GM12878 (cell line): ENCODE measurements around the gene DAGLA. TPM values are rescaled to one million over a fixed set of nuclear protein-coding genes. Genes with fewer than 3 reads are reported as not detected.

Experiments used
- ATAC-seq: fragments of 200-7000 bp; cut with Tn5 transposase; 3 replicates; pipeline ENCODE4 v1.9.1; 2020; ENCODE audit warnings: mild to moderate bottlenecking, moderate library complexity
- BruUV-seq: library from RNA; stranded (reverse); fragments of 400-500 nt; replicated peaks from 2 replicates; lab custom pipeline; 2021; lab: Mats Ljungman, UMichigan
- CTCF ChIA-PET: fragments of 300-600 bp; sonication (Branson Sonifier 250); formaldehyde crosslinking; extraction: SDS; loops from one replicate; lab custom pipeline; 2021; ENCODE audit warnings: inconsistent platforms; lab: Yijun Ruan, JAX
- POLR2A ChIA-PET: fragments of 350-600 bp; formaldehyde crosslinking; extraction: SDS; loops from one replicate; lab custom pipeline; 2021; ENCODE audit warnings: inconsistent platforms; lab: Charles Lee
- RAD21 ChIA-PET: fragments of 300-600 bp; sonication (Branson Sonifier 250); formaldehyde crosslinking; loops from one replicate; lab custom pipeline; 2023; ENCODE audit warnings: antibody characterized with exemption; ENCODE audit not compliant: unreplicated experiment; lab: Charles Lee
- SMC1A ChIA-PET: fragments of 300-600 bp; sonication (Branson Sonifier 250); formaldehyde crosslinking; loops from one replicate; lab custom pipeline; 2023; ENCODE audit not compliant: unreplicated experiment, uncharacterized antibody; lab: Charles Lee
- DNase-seq: peaks from one replicate; pipeline ENCODE4 v3.0.0-alpha.2; 2011; ENCODE audit warnings: low read depth, low spot score
- FAIRE-seq: peaks from 3 replicates; lab custom pipeline; 2011; peaks lifted over from hg19 to GRCh38; lab: Jason Lieb, UNC
- H2AFZ ChIP-seq: 2 replicates; pipeline ENCODE4 v1.6.0; 2011; ENCODE audit warnings: low read depth, low read length, control low read depth; ENCODE audit not compliant: control insufficient read depth
- H3K27ac ChIP-seq: 2 replicates; pipeline ENCODE4 v1.5.1; 2011; ENCODE audit warnings: control low read depth; ENCODE audit not compliant: control insufficient read depth, insufficient read depth
- H3K27me3 ChIP-seq, 2 experiments: replicated peaks in 1 of 2; 2 replicates each; pipeline versions ENCODE4 v1.6.0 to v1.6.1; 2011; ENCODE audit warnings: low read length in 1 of 2; ENCODE audit not compliant: control insufficient read depth in 2 of 2, insufficient read depth in 2 of 2
- H3K36me3 ChIP-seq, 2 experiments: 2 replicates each; pipeline ENCODE4 v1.5.1; 2011; ENCODE audit warnings: low read length in 1 of 2; ENCODE audit not compliant: control insufficient read depth in 2 of 2, insufficient read depth in 2 of 2
- H3K4me1 ChIP-seq: 2 replicates; pipeline ENCODE4 v1.6.1; 2011; ENCODE audit warnings: mild to moderate bottlenecking, low read length, moderate library complexity, mixed read lengths; ENCODE audit not compliant: control insufficient read depth, insufficient read depth
- H3K4me2 ChIP-seq: 2 replicates; pipeline ENCODE4 v1.6.0; 2011; ENCODE audit warnings: control low read depth; ENCODE audit not compliant: control insufficient read depth, insufficient read depth
- H3K4me3 ChIP-seq: fragments of 200-600 bp; sonication (generic); 2 replicates; pipeline ENCODE4 v1.5.1; 2016
- H3K79me2 ChIP-seq: 2 replicates; pipeline ENCODE4 v1.6.0; 2011; ENCODE audit warnings: low read length; ENCODE audit not compliant: control insufficient read depth, insufficient read depth
- H3K9ac ChIP-seq: 2 replicates; pipeline ENCODE4 v1.8.0; 2011; ENCODE audit warnings: low read length, control low read depth, mixed read lengths; ENCODE audit not compliant: control insufficient read depth, insufficient read depth
- H3K9me3 ChIP-seq: replicated peaks from 3 replicates; pipeline ENCODE4 v1.5.1; 2011; ENCODE audit warnings: mild to moderate bottlenecking, low read length; ENCODE audit not compliant: control insufficient read depth, insufficient read depth
- H4K20me1 ChIP-seq: 2 replicates; pipeline ENCODE4 v1.6.0; 2011; ENCODE audit not compliant: control insufficient read depth, insufficient read depth
- CTCF ChIP-seq, 3 experiments: IDR thresholded peaks in 2 of 3; conservative IDR thresholded peaks in 1 of 3; 2 replicates each; pipeline ENCODE4 v1.5.1; 2011; ENCODE audit warnings: low read depth in 3 of 3, low read length in 3 of 3, mild to moderate bottlenecking in 3 of 3, control low read depth in 2 of 3, moderate library complexity in 2 of 3, inconsistent platforms in 1 of 3, mixed read lengths in 1 of 3; ENCODE audit not compliant: control insufficient read depth in 2 of 3, insufficient read depth in 1 of 3; ENCODE audit errors: extremely low read depth in 1 of 3
- GABPA ChIP-seq: IDR thresholded peaks from 2 replicates; pipeline ENCODE4 v1.6.1; 2014; ENCODE audit warnings: antibody characterized with exemption, low read depth, mild to moderate bottlenecking, inconsistent platforms
- HSF1 ChIP-seq: fragments of 150-350 bp; IDR thresholded peaks from 2 replicates; pipeline ENCODE4 v1.6.1; 2014; ENCODE audit warnings: mild to moderate bottlenecking, low read depth, low read length
- KAT2A ChIP-seq: conservative IDR thresholded peaks from 2 replicates; pipeline ENCODE4 v1.6.1; 2011; ENCODE audit warnings: low read depth, low read length; ENCODE audit not compliant: control insufficient read depth
- MLLT1 ChIP-seq: fragments of 450-650 bp; IDR thresholded peaks from 2 replicates; pipeline ENCODE4 v1.6.1; 2016; ENCODE audit warnings: mild to moderate bottlenecking
- PBX3 ChIP-seq: IDR thresholded peaks from 2 replicates; pipeline ENCODE4 v1.6.1; 2011; ENCODE audit warnings: mild to moderate bottlenecking, low read depth, low read length, moderate library complexity; ENCODE audit not compliant: insufficient replicate concordance
- ZNF207 ChIP-seq: fragments of 450-650 bp; IDR thresholded peaks from 2 replicates; pipeline ENCODE4 v1.6.1; 2014; ENCODE audit warnings: antibody characterized with exemption, mild to moderate bottlenecking, borderline replicate concordance
- WGBS: methylation state at CpG from one replicate; pipeline ENCODE4 v1.1.6; 2016; ENCODE audit warnings: low lambda C conversion rate; ENCODE audit not compliant: insufficient replicate concordance, insufficient coverage; ENCODE audit errors: missing lambda C conversion rate; 5-methylcytosine and 5-hydroxymethylcytosine counted together
- in situ Hi-C: fragments of 300-500 bp; cut with MboI; formaldehyde crosslinking; loops from 9 replicates; pipeline ENCODE4 v1.14.3; 2018; ENCODE audit warnings: mixed read lengths
- intact Hi-C: fragments of 100-400 bp; cut with micrococcal nuclease; formaldehyde crosslinking; loops from one replicate; pipeline ENCODE4 v1.14.2; 2022; ENCODE audit not compliant: unreplicated experiment
- polyA plus RNA-seq, 11 experiments: library from polyadenylated mRNA; depleted of rRNA in 4 of 11; unstranded in 6 of 11; stranded (reverse) in 5 of 11; fragments of >200 nt; fragmentation: Nextera tagmentation in 4 of 11; fragmentation: Illumina TruSeq in 1 of 11; extraction: Ambion mirVana in 4 of 11; extraction: Trizol in 1 of 11; gene quantifications; 1 replicate in 1 of 11; 2 replicates in 10 of 11; pipeline versions ENCODE4 v1.2.1 to v1.2.3, GENCODE V29; 2011 to 2016; ENCODE audit warnings: inconsistent platforms in 2 of 11, missing spikeins in 2 of 11, low read depth in 1 of 11
- total RNA-seq, 4 experiments: library from RNA; depleted of rRNA in 3 of 4; stranded (reverse); fragments of >200 nt in 3 of 4; fragmentation: Illumina TruSeq in 1 of 4; extraction: Trizol in 1 of 4; gene quantifications; 2 replicates each; pipeline versions ENCODE4 v1.2.1 to v1.2.3, GENCODE V29; 2013 to 2021

The DAGLA gene
- total and polyA plus RNA-seq, 10 of the 15 experiments (the other 5 are each of a cell fraction or from before 2014, with no cell fraction given), result 0.05 TPM; not detected in 9

- 41% methylated on average over 5 of the region's 5 CpGs for WGBS
- intact Hi-C loops, result no loop called here
- Histone ChIP-seq H3K9me3 (no peaks in the 10 kb centered on the region), H3K27me3 (no peaks in the 10 kb centered on the region), H3K9ac (no peak overlapping the region), H3K27ac (no peak overlapping the region), H3K4me2 (no peak overlapping the region), H3K79me2 (no peaks in the 10 kb centered on the region), H3K36me3 (peaks cover 0 to 5% of the 10 kb centered on the region in 2 experiments; a peak in 3 of 4 replicates), H4K20me1 (no peaks in the 10 kb centered on the region), H3K4me1 (no peaks in the 10 kb centered on the region; the same call in 1 of the 2 replicates), H3K4me3 (no peak overlapping the region), H2AFZ (no peak overlapping the region)
- ATAC-seq (no peak), DNase-seq (no peak), FAIRE-seq (no peak)
- ChIA-PET CTCF (interaction anchor here (0.9 to 1.7 kb wide), 4 partner anchors 16 to 301 kb away, joined by 3 to 10 read pairs (median 4); no protein-coding TSS in a partner anchor), POLR2A (no interaction called here), RAD21 (interaction anchor here (1.1 kb wide), 1 partner anchor 34 kb away, joined by 3 read pairs; no protein-coding TSS in a partner anchor), SMC1A (no interaction called here)
- no peak for TF ChIP-seq HSF1
- no TSS peak for BruUV-seq
- in situ Hi-C loops, result loop anchor here (5.0 kb wide), 1 partner anchor 34 kb away; no protein-coding TSS in a partner anchor
Observed at GRCh38 chr11:61781585-61781984, 101.4 kb downstream of the DAGLA start.

GRCh38 chr11:61782299-61782698 is 102.1 kb downstream of the DAGLA start:
- Histone ChIP-seq H3K4me2 (no peak overlapping the region), H3K27ac (no peak overlapping the region), H3K9ac (no peak overlapping the region), H3K36me3 (peaks cover 2 to 7% of the 10 kb centered on the region in 2 experiments), H4K20me1 (no peaks in the 10 kb centered on the region), H3K79me2 (no peaks in the 10 kb centered on the region), H3K9me3 (no peaks in the 10 kb centered on the region), H3K27me3 (no peaks in the 10 kb centered on the region), H3K4me3 (no peak overlapping the region), H2AFZ (no peak overlapping the region), H3K4me1 (no peaks in the 10 kb centered on the region; the same call in 1 of the 2 replicates)
- DNase-seq, result no peak
- RAD21 ChIA-PET, result interaction anchor here (1.1 kb wide), 1 partner anchor 35 kb away, joined by 3 read pairs; no protein-coding TSS in a partner anchor
- CTCF ChIA-PET, result interaction anchor here (0.6 to 1.4 kb wide), 6 partner anchors 15 to 660 kb away, joined by 3 to 10 read pairs (median 4); no protein-coding TSS in a partner anchor
- POLR2A ChIA-PET, result interaction anchor here (0.6 to 1.6 kb wide), 2 partner anchors 34 to 912 kb away, joined by 3 read pairs; no protein-coding TSS in a partner anchor
- intact Hi-C loops, result no loop called here
- ATAC-seq, result no peak
- SMC1A ChIA-PET, result no interaction called here
- in situ Hi-C loops, result loop anchor here (5.0 kb wide), 1 partner anchor 35 kb away; no protein-coding TSS in a partner anchor
- WGBS, result 69% methylated on average over 3 of the region's 3 CpGs
- no peak for FAIRE-seq
- no TSS peak for BruUV-seq
- TF ChIP-seq GABPA, result no peak
- TF ChIP-seq CTCF (IDR thresholded peaks at IDR 0.05 in 2 of 3, conservative IDR thresholded peaks at IDR 0.05 in 1 of 3; ENCODE audit: control insufficient read depth in 2 of 3, extremely low read depth in 1 of 3, insufficient read depth in 1 of 3, low read depth in 3 of 3, low read length in 3 of 3), result no peak
- no peak for TF ChIP-seq PBX3
- no peak for TF ChIP-seq MLLT1
- no peak for TF ChIP-seq ZNF207
- TF ChIP-seq KAT2A, result no peak
